HEK293 (cell line): ENCODE measurements around the gene COL19A1.

Source experiments
- CTCF ChIA-PET: fragments of 350-600 bp; formaldehyde crosslinking; extraction: SDS; loops from one replicate; lab custom pipeline; 2021; ENCODE audit warnings: antibody characterized with exemption; lab: Yijun Ruan, JAX
- POLR2A ChIA-PET: fragments of 300-600 bp; formaldehyde crosslinking; extraction: SDS; loops from one replicate; lab custom pipeline; 2020; ENCODE audit warnings: antibody characterized with exemption, inconsistent platforms; lab: Yijun Ruan, JAX
- H3K27ac ChIP-seq: fragments of 200-500 bp; sonication (Bioruptor generic); 2 replicates; pipeline ENCODE4 v1.5.1; 2014; ENCODE audit warnings: low read depth, low read length, control low read depth, inconsistent platforms; ENCODE audit errors: extremely low read depth
- H3K36me3 ChIP-seq, 2 experiments: fragments of 200-500 bp in 1 of 2; sonication (Bioruptor generic) in 1 of 2; 1 replicate in 1 of 2; 2 replicates in 1 of 2; pipeline ENCODE4 v1.5.1; 2014 to 2017; ENCODE audit warnings: inconsistent platforms in 2 of 2, low read length in 2 of 2; ENCODE audit not compliant: control insufficient read depth in 2 of 2, insufficient read depth in 1 of 2
- H3K4me1 ChIP-seq: fragments of 200-500 bp; sonication (Bioruptor generic); 2 replicates; pipeline ENCODE4 v1.5.1; 2014; ENCODE audit warnings: mild to moderate bottlenecking, low read length, inconsistent platforms; ENCODE audit not compliant: control insufficient read depth, insufficient read depth
- H3K4me3 ChIP-seq: 2 replicates; pipeline ENCODE4 v1.5.1; 2011; ENCODE audit warnings: low read depth, mild to moderate bottlenecking, control low read depth, low read length, moderate library complexity
- H3K9me3 ChIP-seq: fragments of 200-500 bp; sonication (Bioruptor generic); 2 replicates; pipeline ENCODE4 v1.5.1; 2014; ENCODE audit warnings: low read depth, low read length, inconsistent platforms; ENCODE audit not compliant: control insufficient read depth, insufficient read depth
- CTCF ChIP-seq: fragments of 450-650 bp; formaldehyde crosslinking; IDR thresholded peaks from 2 replicates; pipeline ENCODE4 v1.5.1; 2016; ENCODE audit warnings: missing biosample characterization, missing genetic modification characterization
- GLI2 ChIP-seq: fragments of 450-650 bp; formaldehyde crosslinking; IDR thresholded peaks from 2 replicates; pipeline ENCODE4; 2017; ENCODE audit warnings: missing biosample characterization, missing genetic modification characterization, low read depth, borderline replicate concordance
- GLIS2 ChIP-seq: fragments of 450-650 bp; formaldehyde crosslinking; IDR thresholded peaks from 2 replicates; pipeline ENCODE4 v1.5.1; 2016; ENCODE audit warnings: missing biosample characterization, missing genetic modification characterization
- KLF1 ChIP-seq: fragments of 450-650 bp; formaldehyde crosslinking; IDR thresholded peaks from 2 replicates; pipeline ENCODE4 v1.5.1; 2016; ENCODE audit warnings: missing biosample characterization, missing genetic modification characterization
- KLF17 ChIP-seq: fragments of 450-650 bp; formaldehyde crosslinking; IDR thresholded peaks from 2 replicates; pipeline ENCODE4 v1.5.1; 2016; ENCODE audit warnings: missing biosample characterization, missing genetic modification characterization
- OSR2 ChIP-seq: fragments of 450-650 bp; formaldehyde crosslinking; IDR thresholded peaks from 2 replicates; pipeline ENCODE4 v1.5.1; 2016; ENCODE audit warnings: missing biosample characterization, missing genetic modification characterization
- OVOL3 ChIP-seq: fragments of 450-650 bp; formaldehyde crosslinking; IDR thresholded peaks from 2 replicates; pipeline ENCODE4 v1.5.1; 2016; ENCODE audit warnings: missing biosample characterization, missing genetic modification characterization
- REST ChIP-seq: fragments of 450-650 bp; formaldehyde crosslinking; IDR thresholded peaks from 2 replicates; pipeline ENCODE4 v1.5.1; 2016; ENCODE audit warnings: missing biosample characterization, missing genetic modification characterization
- YY2 ChIP-seq: fragments of 450-650 bp; formaldehyde crosslinking; IDR thresholded peaks from 2 replicates; pipeline ENCODE4 v1.5.1; 2016; ENCODE audit warnings: missing biosample characterization, missing genetic modification characterization
- ZBTB10 ChIP-seq: fragments of 450-650 bp; formaldehyde crosslinking; IDR thresholded peaks from 2 replicates; pipeline ENCODE4 v1.5.1; 2016; ENCODE audit warnings: missing biosample characterization, missing genetic modification characterization
- ZBTB48 ChIP-seq: fragments of 450-650 bp; formaldehyde crosslinking; IDR thresholded peaks from 2 replicates; pipeline ENCODE4 v1.5.1; 2016; ENCODE audit warnings: missing biosample characterization, missing genetic modification characterization
- ZNF140 ChIP-seq: fragments of 450-650 bp; formaldehyde crosslinking; IDR thresholded peaks from 2 replicates; pipeline ENCODE4 v1.5.1; 2016; ENCODE audit warnings: missing biosample characterization, missing genetic modification characterization
- ZNF239 ChIP-seq: fragments of 450-650 bp; formaldehyde crosslinking; IDR thresholded peaks from 2 replicates; pipeline ENCODE4 v1.5.1; 2016; ENCODE audit warnings: missing biosample characterization, missing genetic modification characterization
- ZNF292 ChIP-seq: fragments of 450-650 bp; formaldehyde crosslinking; IDR thresholded peaks from 2 replicates; pipeline ENCODE4 v1.5.1; 2016; ENCODE audit warnings: low read depth, missing biosample characterization, missing genetic modification characterization, borderline replicate concordance
- ZNF354C ChIP-seq: fragments of 450-650 bp; formaldehyde crosslinking; IDR thresholded peaks from 2 replicates; pipeline ENCODE4 v1.5.1; 2016; ENCODE audit warnings: missing biosample characterization, missing genetic modification characterization, low read depth, borderline replicate concordance
- ZNF394 ChIP-seq: fragments of 450-650 bp; formaldehyde crosslinking; IDR thresholded peaks from 2 replicates; pipeline ENCODE4 v1.5.1; 2016; ENCODE audit warnings: missing biosample characterization, missing genetic modification characterization, mild to moderate bottlenecking, moderate library complexity, borderline replicate concordance
- ZNF404 ChIP-seq: fragments of 450-650 bp; formaldehyde crosslinking; IDR thresholded peaks from 2 replicates; pipeline ENCODE4 v1.5.1; 2017; ENCODE audit warnings: missing biosample characterization, missing genetic modification characterization
- ZNF580 ChIP-seq: fragments of 450-650 bp; formaldehyde crosslinking; IDR thresholded peaks from 2 replicates; pipeline ENCODE4 v1.5.1; 2016; ENCODE audit warnings: missing biosample characterization, missing genetic modification characterization
- ZSCAN18 ChIP-seq: fragments of 450-650 bp; formaldehyde crosslinking; IDR thresholded peaks from 2 replicates; pipeline ENCODE4 v1.5.1; 2016; ENCODE audit warnings: missing biosample characterization, missing genetic modification characterization

COL19A1 gene

GRCh38 chr6:69819138-69819537 lies 47.2 kb upstream of the COL19A1 start (continued):
- TF ChIP-seq REST (tag by site-specific recombination) (no peak), ZBTB10 (tag by site-specific recombination) (no peak), ZNF140 (tag by site-specific recombination) (no peak), CTCF (tag by site-specific recombination) (no peak)
- TF ChIP-seq, all 188 proteins: peak for 0

- TF ChIP-seq GLIS2 (tag by site-specific recombination) (no peak), ZNF394 (tag by site-specific recombination) (no peak), ZNF292 (tag by site-specific recombination) (no peak), OSR2 (tag by site-specific recombination) (no peak), ZSCAN18 (tag by site-specific recombination) (no peak), ZBTB48 (tag by site-specific recombination) (no peak), ZNF404 (tag by site-specific recombination) (no peak)
- H3K36me3 ChIP-seq: no peaks in the 10 kb centered on the region
- ChIA-PET CTCF (interaction anchor here (0.7 kb wide), 2 partner anchors 16 to 38 kb away, joined by 3 to 4 read pairs; no protein-coding TSS in a partner anchor), POLR2A (interaction anchor here (0.5 kb wide), 1 partner anchor 279 kb away, joined by 3 read pairs; no protein-coding TSS in a partner anchor)
- no peaks in the 10 kb centered on the region for H3K4me1 ChIP-seq
- no peaks in the 10 kb centered on the region for H3K9me3 ChIP-seq
- no peak overlapping the region for H3K4me3 ChIP-seq
- no peak overlapping the region for H3K27ac ChIP-seq
Measured at GRCh38 chr6:69820018-69820417, 46.3 kb upstream of the COL19A1 start.

- H3K4me1 ChIP-seq: no peaks in the 10 kb centered on the region
- ChIA-PET POLR2A (interaction anchor here (0.5 kb wide), 1 partner anchor 279 kb away, joined by 3 read pairs; no protein-coding TSS in a partner anchor), CTCF (interaction anchor here (0.7 kb wide), 1 partner anchor 37 kb away, joined by 4 read pairs; no protein-coding TSS in a partner anchor)
- no peak overlapping the region for H3K4me3 ChIP-seq
- no peak overlapping the region for H3K27ac ChIP-seq
- H3K36me3 ChIP-seq: no peaks in the 10 kb centered on the region
- H3K9me3 ChIP-seq: no peaks in the 10 kb centered on the region
- no peak for TF ChIP-seq KLF17 (tag by site-specific recombination)
- no peak for TF ChIP-seq OVOL3 (tag by site-specific recombination)
- TF ChIP-seq ZNF354C (tag by site-specific recombination): no peak
- no peak for TF ChIP-seq ZNF239 (tag by site-specific recombination)
- no peak for TF ChIP-seq ZNF580 (tag by site-specific recombination)
- TF ChIP-seq YY2 (tag by site-specific recombination): no peak
- no peak for TF ChIP-seq ZBTB10 (tag by site-specific recombination)
- no peak for TF ChIP-seq GLI2 (tag by site-specific recombination)
- TF ChIP-seq KLF1: no peak
Measured at GRCh38 chr6:69820438-69820837, 45.9 kb upstream of the COL19A1 start.
